Kidney tubule cell (primary cell): ENCODE measurements around the gene PTPRS.
"Not testable (repeated sequence)": the region's sequence is repeated elsewhere in the genome, so short reads cannot be mapped to it uniquely, and the experiment has no call there.

Source experiments
- DNase-seq: peaks from one replicate; pipeline ENCODE4 v3.0.0-alpha.2; 2018; ENCODE audit warnings: low spot score

The PTPRS gene

GRCh38 chr19:5332501-5332900 is 8.1 kb downstream of the PTPRS start:
- DNase-seq = no peak

GRCh38 chr19:5331790-5332189 is 8.8 kb downstream of the PTPRS start:
- no peak for DNase-seq

GRCh38 chr19:5330307-5330720 is 10.3 kb downstream of the PTPRS start:
- no peak for DNase-seq

- no peak for DNase-seq
These were observed 11.5 kb downstream of the PTPRS start for GRCh38 chr19:5329141-5329540.

GRCh38 chr19:5328407-5328806 is 12.2 kb downstream of the PTPRS start:
- not testable (repeated sequence) for DNase-seq

GRCh38 chr19:5326986-5327623 is 13.5 kb downstream of the PTPRS start:
- DNase-seq = no peak

- DNase-seq = no peak
These were observed 14.1 kb downstream of the PTPRS start for GRCh38 chr19:5326545-5326944.

- no peak for DNase-seq
These were observed 15.7 kb downstream of the PTPRS start for GRCh38 chr19:5324947-5325346.

GRCh38 chr19:5323475-5323811 is 17.2 kb downstream of the PTPRS start:
- DNase-seq = no peak

- DNase-seq = no peak
These were observed 18.5 kb downstream of the PTPRS start for GRCh38 chr19:5321851-5322681.

GRCh38 chr19:5321066-5321642 is 19.5 kb downstream of the PTPRS start:
- no peak for DNase-seq

- no peak for DNase-seq
These were observed 21.1 kb downstream of the PTPRS start for GRCh38 chr19:5319516-5319915.

GRCh38 chr19:5318306-5318705 is 22.3 kb downstream of the PTPRS start:
- no peak for DNase-seq

GRCh38 chr19:5317321-5317720 is 23.3 kb downstream of the PTPRS start:
- DNase-seq = no peak

GRCh38 chr19:5316138-5316537 is 24.5 kb downstream of the PTPRS start:
- DNase-seq = no peak

GRCh38 chr19:5314907-5315298 is 25.7 kb downstream of the PTPRS start:
- no peak for DNase-seq

- peak; percentile 38 for DNase-seq
These were observed 26.4 kb downstream of the PTPRS start for GRCh38 chr19:5314012-5314906.

- DNase-seq = peak; percentile 33
These were observed 27.3 kb downstream of the PTPRS start for GRCh38 chr19:5313307-5313706.

GRCh38 chr19:5312058-5312457 is 28.6 kb downstream of the PTPRS start:
- no peak for DNase-seq

GRCh38 chr19:5309438-5310204 is 31.0 kb downstream of the PTPRS start:
- DNase-seq = no peak
